H9 (cell line): Measurements from ENCODE around the gene COLEC12. TPM values are rescaled to one million over a fixed set of nuclear protein-coding genes. Genes with fewer than 3 reads are reported as not detected.

ENCODE experiments used
- DNase-seq: peaks from one replicate; pipeline ENCODE4 v3.0.0-alpha.2; 2017
- H2AFZ ChIP-seq: one replicate; pipeline ENCODE4 v1.6.1; 2013; ENCODE audit warnings: mild to moderate bottlenecking, low read length, control low read depth, moderate library complexity
- H2AK5ac ChIP-seq: 2 replicates; pipeline ENCODE4 v1.6.1; 2013; ENCODE audit warnings: low read length, control low read depth, mixed read lengths; ENCODE audit not compliant: insufficient read length
- H2BK120ac ChIP-seq: one replicate; pipeline ENCODE4 v1.6.1; 2013; ENCODE audit warnings: low read depth, mild to moderate bottlenecking, low read length, control low read depth, inconsistent platforms; ENCODE audit not compliant: poor library complexity, severe bottlenecking
- H2BK12ac ChIP-seq: 2 replicates; pipeline ENCODE4 v1.6.1; 2013; ENCODE audit warnings: low read length, control low read depth, mixed read lengths, low read depth; ENCODE audit not compliant: insufficient read length
- H2BK15ac ChIP-seq: 2 replicates; pipeline ENCODE4 v1.6.1; 2013; ENCODE audit warnings: low read depth, low read length, control low read depth
- H2BK20ac ChIP-seq: one replicate; pipeline ENCODE4 v1.6.1; 2013; ENCODE audit warnings: low read depth, mild to moderate bottlenecking, low read length, control low read depth, inconsistent platforms; ENCODE audit not compliant: poor library complexity, severe bottlenecking
- H2BK5ac ChIP-seq: 2 replicates; pipeline ENCODE4 v1.6.1; 2013; ENCODE audit warnings: low read length, control low read depth, mixed read lengths; ENCODE audit not compliant: insufficient read length
- H3K14ac ChIP-seq: 2 replicates; pipeline ENCODE4 v1.6.1; 2013; ENCODE audit warnings: low read length, control low read depth; ENCODE audit not compliant: insufficient read depth
- H3K18ac ChIP-seq: 2 replicates; pipeline ENCODE4 v1.6.1; 2013; ENCODE audit warnings: low read depth, mild to moderate bottlenecking, mixed read lengths, low read length, control low read depth; ENCODE audit not compliant: insufficient read length
- H3K23ac ChIP-seq: 2 replicates; pipeline ENCODE4 v1.6.1; 2013; ENCODE audit warnings: low read length, control low read depth, mixed read lengths, low read depth; ENCODE audit not compliant: insufficient read length
- H3K23me2 ChIP-seq: 2 replicates; pipeline ENCODE4 v1.6.1; 2013; ENCODE audit warnings: low read depth, mild to moderate bottlenecking, mixed read lengths, low read length, control low read depth; ENCODE audit not compliant: insufficient read length, poor library complexity, severe bottlenecking
- H3K27ac ChIP-seq: 2 replicates; pipeline ENCODE4 v1.5.1; 2013; ENCODE audit warnings: low read length, control low read depth, mixed read lengths, low read depth; ENCODE audit not compliant: insufficient read length
- H3K27me3 ChIP-seq: 2 replicates; pipeline ENCODE4 v1.6.1; 2013; ENCODE audit warnings: low read length, control low read depth, inconsistent platforms; ENCODE audit not compliant: insufficient read depth
- H3K4ac ChIP-seq: 2 replicates; pipeline ENCODE4 v1.6.1; 2013; ENCODE audit warnings: low read depth, mild to moderate bottlenecking, control low read depth, inconsistent platforms, low read length, moderate library complexity
- H3K4me1 ChIP-seq: 2 replicates; pipeline ENCODE4 v1.6.1; 2013; ENCODE audit warnings: low read length, control low read depth, inconsistent platforms; ENCODE audit not compliant: insufficient read depth
- H3K4me2 ChIP-seq: 2 replicates; pipeline ENCODE4 v1.6.1; 2013; ENCODE audit warnings: low read length, control low read depth, mixed read lengths; ENCODE audit not compliant: insufficient read length, insufficient read depth
- H3K56ac ChIP-seq: 2 replicates; pipeline ENCODE4 v1.6.1; 2013; ENCODE audit warnings: low read depth, mild to moderate bottlenecking, mixed read lengths, low read length, control low read depth; ENCODE audit not compliant: insufficient read length
- H3K79me1 ChIP-seq: 2 replicates; pipeline ENCODE4 v1.6.1; 2013; ENCODE audit warnings: low read depth, mild to moderate bottlenecking, moderate library complexity, low read length, control low read depth, inconsistent platforms; ENCODE audit not compliant: insufficient read depth, poor library complexity, severe bottlenecking
- H3K79me2 ChIP-seq: 2 replicates; pipeline ENCODE4 v1.6.1; 2013; ENCODE audit warnings: low read length, control low read depth, inconsistent platforms; ENCODE audit not compliant: insufficient read depth
- H3K9ac ChIP-seq: 2 replicates; pipeline ENCODE4 v1.6.1; 2013; ENCODE audit warnings: low read length, control low read depth, mixed read lengths; ENCODE audit not compliant: insufficient read length; ENCODE audit errors: extremely low read depth
- H3K9me3 ChIP-seq: one replicate; pipeline ENCODE4 v1.6.1; 2013; ENCODE audit warnings: low read depth, low read length, inconsistent platforms; ENCODE audit not compliant: control insufficient read depth
- H3T11ph ChIP-seq: one replicate; pipeline ENCODE4 v1.6.1; 2013; ENCODE audit warnings: mild to moderate bottlenecking, low read length, control low read depth, inconsistent platforms
- H4K20me1 ChIP-seq: one replicate; pipeline ENCODE4 v1.6.1; 2013; ENCODE audit not compliant: control insufficient read depth, insufficient read length, insufficient read depth
- H4K5ac ChIP-seq: 2 replicates; pipeline ENCODE4 v1.6.1; 2013; ENCODE audit warnings: low read depth, mild to moderate bottlenecking, mixed read lengths, low read length, control low read depth; ENCODE audit not compliant: insufficient read length
- H4K8ac ChIP-seq: replicated peaks from 2 replicates; pipeline ENCODE4 v1.6.1; 2013; ENCODE audit warnings: low read length, control low read depth, mixed read lengths, low read depth; ENCODE audit not compliant: insufficient read length
- H4K91ac ChIP-seq: 2 replicates; pipeline ENCODE4 v1.6.1; 2013; ENCODE audit warnings: low read depth, mild to moderate bottlenecking, moderate library complexity, mixed read lengths, low read length, control low read depth; ENCODE audit not compliant: insufficient read length
- H3K27ac Mint-ChIP-seq, 3 experiments: 2 replicates in 2 of 3; 3 replicates in 1 of 3; pipeline ENCODE4 v1.8.0; 2020 to 2021; ENCODE audit warnings: mixed read lengths in 3 of 3, mild to moderate bottlenecking in 1 of 3, moderate library complexity in 1 of 3
- H3K27me3 Mint-ChIP-seq: 2 replicates; pipeline ENCODE4 v1.8.0; 2021; ENCODE audit warnings: low read depth, mild to moderate bottlenecking, moderate library complexity, mixed read lengths
- H3K36me3 Mint-ChIP-seq, 3 experiments: 2 replicates in 2 of 3; 3 replicates in 1 of 3; pipeline ENCODE4 v1.8.0; 2020 to 2021; ENCODE audit warnings: low read depth in 3 of 3, mixed read lengths in 3 of 3; ENCODE audit not compliant: insufficient read depth in 1 of 3
- H3K4me1 Mint-ChIP-seq, 2 experiments: 2 replicates each; pipeline ENCODE4 v1.8.0; 2020; ENCODE audit warnings: mixed read lengths in 2 of 2
- H3K4me3 Mint-ChIP-seq, 2 experiments: 2 replicates in 1 of 2; 3 replicates in 1 of 2; pipeline ENCODE4 v1.8.0; 2020 to 2021; ENCODE audit warnings: mild to moderate bottlenecking in 2 of 2, mixed read lengths in 2 of 2, moderate library complexity in 1 of 2
- H3K9me3 Mint-ChIP-seq, 2 experiments: 2 replicates in 1 of 2; 3 replicates in 1 of 2; pipeline ENCODE4 v1.8.0; 2020; ENCODE audit warnings: mild to moderate bottlenecking in 2 of 2, mixed read lengths in 2 of 2, moderate library complexity in 1 of 2
- WGBS: extraction: QIAGEN DNeasy Blood & Tissue Kit; methylation state at CpG from one replicate; pipeline ENCODE4 v1.1.7; 2013; ENCODE audit warnings: missing lambda C conversion rate, low lambda C conversion rate, mixed read lengths; ENCODE audit not compliant: insufficient read length; ENCODE audit errors: extremely low coverage; 5-methylcytosine and 5-hydroxymethylcytosine counted together
- total RNA-seq: library from RNA; stranded (reverse); gene quantifications from 2 replicates; pipeline ENCODE4 v1.2.1, GENCODE V29; 2021
- TF ChIP-seq, protein P1 (sequence below): fragments of 200-600 bp; sonication (generic); conservative IDR thresholded peaks from 3 replicates; pipeline ENCODE4 v1.8.0; 2021; ENCODE audit warnings: antibody characterized with exemption, mild to moderate bottlenecking

COLEC12 gene
- total RNA-seq, 1 experiment from 2014 or later = 0.70 TPM

DNA sequence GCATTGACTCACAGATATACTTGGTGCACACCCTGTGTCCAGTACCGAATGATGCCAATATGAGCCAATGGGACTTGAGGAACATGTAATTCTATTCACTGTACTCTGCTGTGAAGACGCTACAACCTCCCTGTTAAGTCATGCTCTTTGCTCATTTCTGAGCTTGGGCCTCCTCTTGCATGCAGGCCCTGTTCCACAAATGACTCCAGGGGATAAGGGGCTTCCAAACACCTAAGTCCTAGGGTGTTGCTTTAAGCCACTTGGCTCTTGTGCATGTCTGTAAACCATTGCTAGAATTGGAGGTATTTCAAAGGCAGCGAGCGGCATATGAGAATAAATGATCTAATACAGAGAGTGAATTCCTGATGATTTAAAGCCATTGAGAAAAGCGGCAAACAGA lies 126.7 kb downstream of the COLEC12 start:
- Histone ChIP-seq H3K9ac (no peak overlapping the region), H3K23me2 (no peaks in the 10 kb centered on the region), H3K27ac (no peak overlapping the region), H2AK5ac (no peak overlapping the region), H3K79me2 (no peaks in the 10 kb centered on the region), H3K4ac (no peak overlapping the region), H3K56ac (no peak overlapping the region), H2BK120ac (no peak overlapping the region), H3K18ac (no peak overlapping the region), H2BK12ac (no peak overlapping the region), H3T11ph (no peak overlapping the region), H2BK20ac (no peak overlapping the region), H2AFZ (no peak overlapping the region), H3K23ac (no peak overlapping the region), H3K27me3 (no peaks in the 10 kb centered on the region), H3K79me1 (no peaks in the 10 kb centered on the region), H3K9me3 (no peaks in the 10 kb centered on the region), H4K8ac (no peak overlapping the region), H3K14ac (no peak overlapping the region), H2BK5ac (no peak overlapping the region), H2BK15ac (no peak overlapping the region), H4K20me1 (no peaks in the 10 kb centered on the region), H4K91ac (no peak overlapping the region), H3K4me2 (no peak overlapping the region), H4K5ac (no peak overlapping the region), H3K4me1 (no peaks in the 10 kb centered on the region)
- Mint-ChIP-seq H3K9me3 (no peaks in the 10 kb centered on the region), H3K4me1 (peaks cover 16% of the 10 kb centered on the region in 2 experiments), H3K4me3 (no peak overlapping the region), H3K36me3 (no peaks in the 10 kb centered on the region), H3K27ac (no peak overlapping the region), H3K27me3 (peaks cover 7% of the 10 kb centered on the region)
- no CpG with 5 or more reads among the region's 5 CpGs for WGBS
- DNase-seq = no peak
- TF ChIP-seq, protein P1, sequence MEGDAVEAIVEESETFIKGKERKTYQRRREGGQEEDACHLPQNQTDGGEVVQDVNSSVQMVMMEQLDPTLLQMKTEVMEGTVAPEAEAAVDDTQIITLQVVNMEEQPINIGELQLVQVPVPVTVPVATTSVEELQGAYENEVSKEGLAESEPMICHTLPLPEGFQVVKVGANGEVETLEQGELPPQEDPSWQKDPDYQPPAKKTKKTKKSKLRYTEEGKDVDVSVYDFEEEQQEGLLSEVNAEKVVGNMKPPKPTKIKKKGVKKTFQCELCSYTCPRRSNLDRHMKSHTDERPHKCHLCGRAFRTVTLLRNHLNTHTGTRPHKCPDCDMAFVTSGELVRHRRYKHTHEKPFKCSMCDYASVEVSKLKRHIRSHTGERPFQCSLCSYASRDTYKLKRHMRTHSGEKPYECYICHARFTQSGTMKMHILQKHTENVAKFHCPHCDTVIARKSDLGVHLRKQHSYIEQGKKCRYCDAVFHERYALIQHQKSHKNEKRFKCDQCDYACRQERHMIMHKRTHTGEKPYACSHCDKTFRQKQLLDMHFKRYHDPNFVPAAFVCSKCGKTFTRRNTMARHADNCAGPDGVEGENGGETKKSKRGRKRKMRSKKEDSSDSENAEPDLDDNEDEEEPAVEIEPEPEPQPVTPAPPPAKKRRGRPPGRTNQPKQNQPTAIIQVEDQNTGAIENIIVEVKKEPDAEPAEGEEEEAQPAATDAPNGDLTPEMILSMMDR = no peak
